Germinal center (tissue), 1 donor: ENCODE results near the gene NECAB2.
A peak's percentile ranks its signal among the peaks of the same experiment; 100 is the strongest.

Source experiments
- DNase-seq: peaks from one replicate; pipeline ENCODE4 v3.0.0; 2012; ENCODE audit warnings: mixed read lengths, low spot score

The NECAB2 gene

DNA sequence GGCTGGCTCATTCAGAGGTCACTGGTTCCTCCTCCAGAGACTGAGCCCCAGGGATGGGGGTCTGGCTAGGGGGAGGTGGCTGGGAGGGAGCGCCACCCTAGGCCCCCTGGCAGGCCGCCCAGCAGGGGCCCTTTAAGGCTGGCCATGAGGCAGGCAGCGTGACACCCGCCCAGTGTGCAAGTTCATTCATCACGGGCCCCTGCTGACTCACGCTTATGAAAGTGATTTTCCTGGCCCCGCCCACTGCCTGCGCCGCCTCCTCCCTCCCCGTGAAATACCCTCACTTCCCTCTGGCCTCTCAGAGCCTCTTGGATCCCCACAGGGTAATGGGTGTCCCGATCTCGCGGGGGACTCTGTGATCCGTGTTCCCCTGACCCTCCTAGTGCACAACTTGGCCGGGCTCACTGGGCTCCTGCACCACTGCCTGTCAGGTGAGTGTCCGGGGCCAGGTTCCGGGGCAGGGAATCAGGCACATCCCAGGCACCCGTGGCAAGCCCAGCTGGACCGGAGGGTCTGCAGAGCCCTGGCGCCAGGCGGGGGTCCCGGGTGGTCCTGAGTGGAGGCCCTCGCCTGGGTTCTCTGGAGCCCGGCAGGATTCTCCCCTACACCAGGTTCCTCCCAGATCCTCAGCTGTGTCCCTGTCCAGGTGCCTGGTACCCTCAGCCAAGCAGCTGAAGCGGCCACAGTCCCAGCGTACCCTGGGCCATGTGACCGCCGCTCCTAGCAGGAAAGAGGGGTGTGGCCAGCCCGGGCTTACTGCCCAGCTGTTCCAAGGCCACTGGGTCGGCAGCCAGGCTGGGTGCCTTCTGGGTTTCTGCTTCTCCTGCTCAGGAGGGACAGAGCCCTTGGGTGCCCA is 14.9 kb upstream of the NECAB2 start, which contains the start of gene OSGIN1:
OSGIN1 (plus strand) TSS at position 301 of the 856 bp plus-strand sequence. CDS start 4,432 bp downstream, outside the sequence.
- DNase-seq, result peak; percentile 21

DNA sequence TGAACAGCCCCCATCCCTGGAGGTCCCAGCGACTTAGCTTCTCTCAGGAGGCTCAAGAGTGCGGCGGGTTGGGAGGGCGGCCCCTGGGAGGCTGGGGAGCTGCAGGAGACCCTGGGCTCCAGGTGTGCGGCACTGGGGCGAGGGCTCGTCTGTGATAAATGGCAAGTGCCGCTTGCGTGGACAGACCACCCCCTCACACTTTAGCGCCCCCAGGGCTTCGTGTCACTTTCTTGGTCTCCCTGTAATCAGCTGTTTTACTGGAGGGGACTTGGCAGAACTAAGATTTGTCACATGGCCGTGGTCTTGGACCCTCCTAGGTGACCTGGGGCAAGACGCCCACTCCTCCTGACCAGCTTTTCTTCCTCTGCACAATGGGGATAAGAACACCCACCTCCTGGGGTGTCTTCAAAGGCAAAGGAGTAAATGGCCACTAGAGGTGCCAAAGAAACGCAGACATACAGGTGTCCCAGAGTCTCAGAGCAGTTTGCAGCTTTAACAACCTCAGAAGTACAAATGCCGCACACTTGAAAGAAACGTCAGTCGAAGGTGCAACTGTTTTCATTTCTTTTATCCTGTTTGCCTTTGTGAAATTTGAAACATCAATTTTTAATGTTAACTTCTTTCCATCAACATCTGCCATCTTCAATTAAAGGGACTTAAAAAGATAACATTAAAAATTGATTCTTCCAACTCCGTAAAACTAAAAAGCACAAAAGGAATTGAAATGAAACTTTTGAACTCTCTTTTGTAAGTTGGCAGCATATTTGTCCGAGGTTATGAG is 14.1 kb upstream of the NECAB2 start:
- DNase-seq, result peak; percentile 19

DNA sequence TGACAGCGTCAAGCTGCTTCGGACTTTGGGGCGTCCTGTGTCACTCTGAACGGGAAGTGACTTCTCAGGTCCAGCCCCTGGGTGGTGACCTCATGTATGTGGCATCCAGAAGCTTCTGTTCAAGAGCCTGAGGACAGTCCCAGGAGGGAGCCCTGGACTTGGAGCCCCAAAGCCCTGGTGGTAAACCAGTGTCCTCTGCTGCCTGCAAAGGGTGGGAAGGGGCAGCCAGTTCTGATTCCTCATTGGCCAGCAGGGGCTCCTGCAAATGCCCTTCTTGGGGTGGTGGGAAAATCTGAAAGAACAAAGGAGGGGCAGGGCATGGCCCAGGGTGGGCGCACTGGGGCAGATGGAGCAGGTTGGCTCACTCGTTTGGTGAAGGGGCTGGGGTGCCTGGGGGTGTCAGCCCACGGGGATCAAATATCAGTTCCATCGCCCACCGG is 13.4 kb upstream of the NECAB2 start:
- no peak for DNase-seq

DNA sequence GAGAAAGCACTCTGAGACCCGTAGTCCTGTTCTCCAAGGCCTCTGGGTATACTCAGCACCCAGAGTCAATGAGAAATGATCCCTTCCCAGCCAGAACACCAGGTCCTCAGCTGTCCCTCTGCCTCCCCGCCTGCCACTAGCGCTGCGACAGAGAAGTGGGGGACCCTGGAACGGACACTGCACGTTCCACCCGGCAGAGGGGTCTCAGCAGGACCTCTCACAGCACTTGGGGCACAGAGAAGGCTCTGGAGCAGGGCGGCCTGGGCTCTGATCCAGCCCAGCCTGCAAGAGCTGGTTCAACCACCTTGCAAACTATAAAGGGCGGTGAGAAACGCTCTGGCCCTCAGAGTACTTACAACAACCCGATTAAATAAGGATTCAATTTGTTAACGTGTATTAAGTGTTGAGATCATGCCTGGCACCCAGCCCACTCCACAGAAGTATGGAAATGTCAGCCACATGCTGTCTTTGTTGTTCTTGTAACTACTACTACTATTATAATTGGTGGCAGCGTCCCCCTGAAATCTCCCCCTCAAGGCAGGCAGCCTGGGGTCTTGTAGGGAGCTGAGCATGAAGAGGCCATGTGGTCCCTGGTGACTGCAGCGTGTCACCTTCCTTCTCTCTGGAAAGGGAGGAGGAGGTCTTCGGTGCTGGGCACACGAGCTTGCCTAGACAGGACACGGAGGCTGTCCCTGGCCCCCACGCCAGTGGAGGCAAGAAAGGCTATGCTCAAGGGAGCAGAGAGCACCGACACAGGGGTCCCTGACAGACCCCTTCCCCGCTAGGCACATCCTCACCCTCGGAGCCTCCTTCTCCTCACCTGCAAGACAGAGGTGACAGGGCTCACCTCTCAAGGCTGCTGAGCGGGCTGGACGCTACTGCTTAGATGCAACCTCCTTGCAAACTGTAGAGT is 12.6 kb upstream of the NECAB2 start:
- DNase-seq, result no peak

DNA sequence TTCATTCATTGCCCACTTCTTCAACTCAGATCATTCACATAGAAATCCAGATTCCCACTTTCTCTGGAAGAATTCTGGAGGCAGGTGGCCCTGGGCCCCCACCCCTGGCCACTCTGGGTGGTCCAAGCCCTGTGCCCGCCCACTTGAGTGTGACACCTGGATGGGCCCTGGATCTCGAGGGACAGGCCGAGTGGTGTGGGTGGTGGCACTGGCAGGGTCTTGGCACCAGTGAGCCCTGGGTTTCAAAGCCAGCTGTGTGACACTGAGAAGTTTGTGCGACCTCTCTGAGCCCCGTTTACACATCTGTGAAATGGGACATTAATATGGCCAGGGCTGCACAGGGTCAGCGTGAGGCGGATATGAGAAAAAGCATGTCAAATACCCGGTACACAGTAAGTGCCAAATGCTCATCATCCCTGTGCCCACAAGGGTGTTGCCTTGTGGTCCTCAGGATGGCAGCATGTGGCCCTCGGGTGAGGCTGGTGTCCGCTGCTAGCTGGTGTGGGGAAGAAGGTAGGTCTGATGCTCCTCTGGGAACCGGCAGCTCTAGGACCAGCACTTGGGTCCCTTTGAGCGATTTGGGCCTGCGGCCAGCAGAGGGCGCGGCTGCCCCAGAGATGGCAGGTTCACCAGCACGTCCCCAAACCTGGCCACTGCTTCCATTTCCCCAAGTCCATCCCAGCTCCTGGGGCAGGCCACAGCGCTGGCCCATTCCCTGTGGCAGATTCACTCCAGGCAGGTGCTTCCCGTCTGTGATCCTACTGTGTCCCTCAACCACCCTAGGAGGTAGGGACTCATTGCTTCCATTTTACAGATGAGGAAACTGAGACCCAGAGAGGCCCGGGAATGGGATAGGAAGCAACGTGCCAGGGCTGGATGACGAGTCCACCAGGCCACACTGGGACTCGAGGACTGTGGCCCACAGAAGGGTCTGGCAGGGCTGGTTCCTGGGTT is 11.4 kb upstream of the NECAB2 start:
- DNase-seq, result peak; percentile 67

DNA sequence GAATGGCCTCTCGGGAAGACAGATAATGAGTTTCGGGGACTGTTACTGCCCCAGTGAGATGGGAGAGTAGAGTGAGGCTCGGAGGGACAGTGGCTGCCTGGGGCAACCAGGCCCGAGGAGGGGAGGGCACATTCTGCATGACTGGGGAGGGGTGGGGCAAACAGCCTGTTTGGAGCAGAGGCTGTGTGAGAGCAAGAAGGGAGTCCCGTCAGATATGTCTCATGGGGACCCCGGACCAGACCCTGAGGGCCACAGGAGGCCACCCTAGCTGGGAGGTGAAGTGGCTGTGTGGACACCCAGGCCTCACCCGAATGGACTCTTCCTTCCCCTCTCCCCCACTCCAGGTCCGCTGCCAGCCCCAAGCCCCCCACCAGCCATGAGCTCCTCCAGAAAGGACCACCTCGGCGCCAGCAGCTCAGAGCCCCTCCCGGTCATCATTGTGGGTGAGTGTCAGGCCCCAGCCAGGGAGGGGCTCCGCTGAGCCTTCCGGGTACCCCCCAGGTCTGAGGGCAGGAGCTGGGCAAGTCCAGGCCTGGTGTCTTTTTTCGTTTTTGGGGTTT is 10.7 kb upstream of the NECAB2 start:
- DNase-seq, result no peak

GRCh38 chr16:83958137-83958845 is 9.8 kb upstream of the NECAB2 start:
- no peak for DNase-seq

DNA sequence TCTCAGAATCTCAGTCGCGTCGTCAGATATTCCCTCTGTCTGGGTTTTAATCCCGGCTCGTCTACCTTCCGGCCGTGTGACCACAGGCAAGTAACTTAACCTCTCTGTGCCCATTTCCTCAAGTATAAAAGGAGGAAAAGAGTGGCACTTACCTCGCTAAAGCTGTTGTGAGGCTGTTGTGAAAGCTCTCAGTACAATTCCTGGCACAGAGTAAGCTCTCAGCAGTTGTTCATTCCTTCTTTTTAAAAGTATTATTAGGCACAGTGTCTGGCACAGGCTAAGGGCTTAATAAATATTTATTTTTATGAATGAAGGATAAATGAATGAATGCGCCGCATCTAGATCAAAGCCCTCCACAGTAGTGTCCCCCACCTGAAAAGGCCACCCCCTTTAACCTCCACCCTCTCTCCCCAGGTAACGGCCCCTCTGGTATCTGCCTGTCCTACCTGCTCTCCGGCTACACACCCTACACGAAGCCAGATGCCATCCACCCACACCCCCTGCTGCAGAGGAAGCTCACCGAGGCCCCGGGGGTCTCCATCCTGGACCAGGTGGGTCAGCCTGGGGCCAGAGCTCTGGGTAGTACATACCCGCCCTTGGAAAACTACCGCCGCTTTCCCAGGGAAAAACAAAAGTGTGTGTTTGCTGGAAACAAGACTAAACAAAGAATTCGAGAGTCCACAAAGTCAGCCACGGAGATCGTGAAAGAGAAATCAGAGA is 9.0 kb upstream of the NECAB2 start:
- DNase-seq, result no peak

DNA sequence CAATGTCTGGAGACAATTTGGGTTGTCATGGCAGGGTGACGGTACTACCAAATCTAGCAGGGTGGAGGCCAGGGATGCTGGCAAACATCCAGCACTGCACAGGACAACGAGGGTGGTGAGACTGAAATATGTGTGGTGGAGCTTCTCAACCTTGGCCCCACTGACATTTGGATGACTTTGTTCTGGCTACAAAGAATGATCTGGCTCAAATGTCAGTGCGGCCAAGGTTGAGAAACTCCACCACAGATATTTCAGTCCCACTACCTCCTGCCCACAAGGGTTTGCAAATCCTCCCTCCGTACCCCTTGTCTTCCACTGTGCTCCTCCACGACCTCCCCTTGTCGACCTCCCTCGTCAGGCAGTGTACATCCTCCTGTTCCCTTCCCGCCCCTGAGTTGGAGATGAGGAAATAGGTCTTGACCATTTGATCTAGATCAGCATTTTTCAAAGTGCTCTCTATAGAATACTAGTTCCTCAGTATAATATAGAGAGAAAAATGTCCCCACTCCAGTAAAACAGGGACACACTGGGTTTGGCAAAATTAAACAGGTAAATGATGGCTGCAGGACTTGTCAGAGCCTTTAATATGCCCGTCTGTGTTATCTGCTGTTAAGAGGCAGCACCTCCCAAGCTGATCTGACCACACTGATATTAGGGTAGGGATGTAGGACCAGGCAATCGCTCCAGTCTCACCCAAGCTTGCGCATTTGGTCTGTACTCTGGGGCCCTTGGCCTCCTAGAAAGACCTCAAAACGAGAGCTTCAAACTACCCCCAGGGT is 8.2 kb upstream of the NECAB2 start:
- no peak for DNase-seq

GRCh38 chr16:83960521-83961249 is 7.4 kb upstream of the NECAB2 start:
- DNase-seq, result no peak

DNA sequence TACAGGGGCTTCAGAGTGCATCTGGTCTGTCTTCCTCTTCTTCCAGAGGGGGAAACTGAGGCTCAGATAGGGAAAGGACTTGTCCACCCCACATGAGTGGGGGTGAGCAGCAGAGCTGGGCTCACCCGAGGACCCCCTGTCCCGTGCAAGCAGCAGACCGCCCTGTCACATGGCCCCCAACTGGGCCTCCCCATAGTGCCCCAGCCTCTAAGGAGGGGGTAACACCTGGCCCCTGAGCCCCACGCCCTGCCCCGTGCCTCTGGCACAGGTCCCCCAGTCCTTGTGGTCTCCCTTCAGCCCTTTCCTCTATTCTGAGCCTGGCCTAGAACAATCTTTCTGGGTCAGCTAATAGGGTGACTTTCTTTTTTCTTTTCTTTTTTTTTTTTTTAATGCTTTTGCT is 6.5 kb upstream of the NECAB2 start:
- DNase-seq, result no peak

DNA sequence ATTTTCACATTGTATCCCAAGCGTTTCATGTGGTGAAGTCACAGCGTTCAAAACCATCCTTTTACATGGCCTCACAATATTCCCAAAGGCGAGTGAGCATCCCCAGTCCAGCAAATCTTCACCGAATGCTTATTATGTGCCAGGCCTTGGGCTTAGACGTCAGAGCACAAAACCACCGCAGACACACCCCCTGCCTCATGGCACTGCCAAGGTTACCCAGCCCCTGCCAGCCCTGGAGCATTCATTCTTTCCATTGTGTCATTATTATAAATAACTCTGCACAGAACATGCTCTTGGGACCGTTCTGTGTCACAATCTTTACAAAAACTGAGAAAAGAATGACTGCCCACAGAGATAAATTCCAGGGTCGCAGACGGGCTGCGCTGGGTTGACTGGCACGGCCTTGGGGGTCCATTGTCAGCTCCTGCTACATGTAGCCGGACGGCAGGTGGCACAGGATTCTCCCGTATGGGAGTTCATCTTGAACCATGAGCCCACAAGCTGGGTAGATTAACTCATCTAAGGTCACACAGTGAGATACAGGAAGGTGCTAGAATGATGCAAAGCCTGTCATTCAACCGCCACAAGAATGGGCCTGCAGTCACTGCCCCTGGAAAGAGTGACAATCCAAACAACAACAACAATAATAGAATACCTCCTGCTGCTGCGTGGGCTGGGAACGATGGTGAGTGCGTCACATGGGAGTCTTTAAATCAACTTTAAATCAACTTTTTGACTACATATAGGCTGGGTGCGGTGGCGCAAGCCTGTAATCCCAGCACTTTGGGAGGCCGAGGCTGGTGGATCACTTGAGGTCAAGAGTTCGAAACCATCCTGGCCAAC is 4.5 kb upstream of the NECAB2 start:
- DNase-seq, result no peak

- no peak for DNase-seq
Measured at GRCh38 chr16:83964684-83965443, 3.2 kb upstream of the NECAB2 start.

- DNase-seq, result no peak
Measured at GRCh38 chr16:83965444-83966152, 2.4 kb upstream of the NECAB2 start.

- DNase-seq, result no peak
Measured at GRCh38 chr16:83966153-83966696, 1.8 kb upstream of the NECAB2 start.
